HG02610 (cell line): ENCODE results near the gene UBASH3B.

Experiments
- ATAC-seq: cut with Tn5 transposase; IDR thresholded peaks from one replicate; pipeline ENCODE4 v1.9.1; 2021; ENCODE audit warnings: mild to moderate bottlenecking, moderate library complexity; ENCODE audit not compliant: unreplicated experiment

Gene UBASH3B

GRCh38 chr11:122646549-122647340, 8.8 kb upstream of the UBASH3B start:
- ATAC-seq = no peak

GRCh38 chr11:122647736-122648275, 7.7 kb upstream of the UBASH3B start:
- ATAC-seq = no peak

- no peak for ATAC-seq
These were observed 6.4 kb upstream of the UBASH3B start for GRCh38 chr11:122649116-122649515.

- no peak for ATAC-seq
These were observed 4.9 kb upstream of the UBASH3B start for GRCh38 chr11:122650619-122651018.

GRCh38 chr11:122652495-122652894, 3.0 kb upstream of the UBASH3B start:
- no peak for ATAC-seq

- ATAC-seq = no peak
These were observed 1.5 kb upstream of the UBASH3B start for GRCh38 chr11:122653916-122654585.

GRCh38 chr11:122656073-122656630, 630 bp downstream of the UBASH3B start:
- ATAC-seq = peak; percentile 48

GRCh38 chr11:122656631-122657101, 1.1 kb downstream of the UBASH3B start:
- no peak for ATAC-seq

GRCh38 chr11:122659676-122660554, 4.4 kb downstream of the UBASH3B start:
- ATAC-seq = no peak

- ATAC-seq = no peak
These were observed 5.8 kb downstream of the UBASH3B start for GRCh38 chr11:122661182-122661945.

- ATAC-seq = no peak
These were observed 7.7 kb downstream of the UBASH3B start for GRCh38 chr11:122663056-122663740.

GRCh38 chr11:122663764-122664163, 8.2 kb downstream of the UBASH3B start:
- no peak for ATAC-seq

- ATAC-seq = no peak
These were observed 8.7 kb downstream of the UBASH3B start for GRCh38 chr11:122664188-122664587.

GRCh38 chr11:122665861-122666260, 10.3 kb downstream of the UBASH3B start:
- no peak for ATAC-seq

- no peak for ATAC-seq
These were observed 11.2 kb downstream of the UBASH3B start for GRCh38 chr11:122666743-122667142.

- no peak for ATAC-seq
These were observed 13.1 kb downstream of the UBASH3B start for GRCh38 chr11:122668562-122669090.

- ATAC-seq = no peak
These were observed 14.6 kb downstream of the UBASH3B start for GRCh38 chr11:122670131-122670530.

- no peak for ATAC-seq
These were observed 15.9 kb downstream of the UBASH3B start for GRCh38 chr11:122671400-122671891.

GRCh38 chr11:122672892-122673291, 17.4 kb downstream of the UBASH3B start:
- no peak for ATAC-seq
